OCI-LY1 (cell line): ENCODE measurements around the gene CFC1.
"Not testable (repeated sequence)": the region's sequence is repeated elsewhere in the genome, so short reads cannot be mapped to it uniquely, and the experiment has no call there.

Source experiments
- H2AFZ ChIP-seq: fragments of 200-600 bp; sonication (generic), shearing (Covaris generic); 2 replicates; pipeline ENCODE4 v1.6.0; 2014; ENCODE audit warnings: antibody characterized with exemption, mild to moderate bottlenecking, low read length
- H3F3A ChIP-seq: fragments of 200-600 bp; sonication (generic), shearing (Covaris generic); 2 replicates; pipeline ENCODE4 v1.6.0; 2014; ENCODE audit warnings: mild to moderate bottlenecking, antibody characterized with exemption, low read length, moderate library complexity; ENCODE audit not compliant: insufficient read depth
- H3K27ac ChIP-seq: fragments of 200-600 bp; sonication (generic); 2 replicates; pipeline ENCODE4 v1.5.1; 2014; ENCODE audit warnings: low read length, mixed run types, mild to moderate bottlenecking, low read depth; ENCODE audit not compliant: poor library complexity, severe bottlenecking
- H3K27me3 ChIP-seq: fragments of 200-600 bp; sonication (generic); 2 replicates; pipeline ENCODE4 v1.6.0; 2014; ENCODE audit warnings: antibody characterized with exemption, mild to moderate bottlenecking, low read length, moderate library complexity; ENCODE audit not compliant: insufficient read depth
- H3K36me3 ChIP-seq: fragments of 200-600 bp; sonication (generic); 2 replicates; pipeline ENCODE4 v1.6.1; 2014; ENCODE audit warnings: mild to moderate bottlenecking, antibody characterized with exemption, low read length, moderate library complexity, mixed read lengths; ENCODE audit not compliant: insufficient read depth
- H3K4me1 ChIP-seq: fragments of 200-600 bp; sonication (generic); 2 replicates; pipeline ENCODE4 v1.5.1; 2014; ENCODE audit warnings: mild to moderate bottlenecking, low read length, moderate library complexity; ENCODE audit not compliant: insufficient read depth, severe bottlenecking
- H3K4me2 ChIP-seq: fragments of 200-600 bp; sonication (generic), shearing (Covaris generic); 2 replicates; pipeline ENCODE4 v1.6.1; 2014; ENCODE audit warnings: low read length
- H3K4me3 ChIP-seq: fragments of 200-600 bp; sonication (generic); 2 replicates; pipeline ENCODE4 v1.5.1; 2014; ENCODE audit warnings: low read length, low read depth, mild to moderate bottlenecking, mixed read lengths; ENCODE audit not compliant: poor library complexity, severe bottlenecking
- H3K79me2 ChIP-seq: fragments of 200-600 bp; shearing (Covaris generic); 2 replicates; pipeline ENCODE4 v1.6.1; 2016; ENCODE audit warnings: mixed run types, low read length, mixed read lengths; ENCODE audit not compliant: insufficient read depth
- H3K9ac ChIP-seq: fragments of 200-600 bp; sonication (generic), shearing (Covaris generic); 2 replicates; pipeline ENCODE4 v1.6.1; 2014; ENCODE audit warnings: mild to moderate bottlenecking, low read length, mixed read lengths
- H3K9me2 ChIP-seq: fragments of 200-600 bp; sonication (generic), shearing (Covaris generic); 2 replicates; pipeline ENCODE4 v1.6.1; 2014; ENCODE audit warnings: low read depth, mild to moderate bottlenecking, low read length, mixed read lengths
- H3K9me3 ChIP-seq: fragments of 200-600 bp; shearing (Covaris generic); 2 replicates; pipeline ENCODE4 v1.6.1; 2014; ENCODE audit warnings: low read length, mixed read lengths
- H4K20me1 ChIP-seq: fragments of 200-600 bp; sonication (generic), shearing (Covaris generic); 2 replicates; pipeline ENCODE4 v1.6.0; 2016; ENCODE audit warnings: mild to moderate bottlenecking, low read length; ENCODE audit not compliant: insufficient read depth

The CFC1 gene

DNA sequence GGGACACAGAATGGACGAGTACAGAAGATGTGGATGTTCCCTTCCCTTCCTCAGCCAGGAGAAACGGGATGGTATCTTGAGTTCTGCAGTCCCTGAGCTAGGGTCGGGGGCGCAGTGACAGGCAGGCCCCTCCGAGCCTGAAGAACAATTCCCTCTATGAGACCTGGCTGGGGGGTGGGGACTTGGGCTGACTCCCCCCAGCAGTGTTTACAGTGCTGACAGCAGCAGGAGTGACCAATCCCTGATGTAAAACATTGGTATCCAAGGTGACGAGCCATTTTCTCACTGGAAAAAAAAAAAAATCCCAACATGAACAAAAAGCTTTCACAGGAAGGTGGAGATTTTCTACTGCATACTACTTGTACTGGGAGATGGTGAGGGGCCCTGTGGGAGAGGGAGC, at the start of gene CFC1:
TSS of gene CFC1 (minus strand) at position 183 of the 400 bp plus-strand sequence. CDS start 288 bp downstream, outside the sequence.
- H3K9me2 ChIP-seq, H3K9ac ChIP-seq, H3K79me2 ChIP-seq, H3K36me3 ChIP-seq, H3K27ac ChIP-seq, H3K4me1 ChIP-seq, H3K4me3 ChIP-seq, H4K20me1 ChIP-seq, H3K4me2 ChIP-seq, H2AFZ ChIP-seq, H3K27me3 ChIP-seq, H3K9me3 ChIP-seq, H3F3A ChIP-seq: not testable (repeated sequence)

DNA sequence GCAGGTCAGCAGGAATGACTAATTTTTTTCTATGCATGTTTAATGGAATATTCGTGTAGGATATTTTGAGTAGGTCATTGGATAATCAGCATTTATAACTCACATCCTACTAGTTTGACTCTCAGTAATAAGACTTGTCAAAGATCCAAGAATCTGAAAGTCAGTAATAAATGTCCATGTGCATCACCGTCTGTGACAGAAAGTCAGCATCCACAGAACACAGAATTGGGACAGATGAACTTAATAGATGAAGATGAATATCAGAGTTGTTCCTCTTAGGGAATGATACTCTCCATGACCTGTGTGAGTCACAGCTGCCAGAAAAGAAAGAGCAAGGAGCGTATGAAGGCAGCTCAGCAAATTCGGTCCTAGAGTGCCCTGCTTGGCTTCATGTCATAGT, 42.3 kb upstream of the CFC1 start:
- H3K9me2 ChIP-seq, H3K9ac ChIP-seq, H3K79me2 ChIP-seq, H3K4me1 ChIP-seq, H2AFZ ChIP-seq, H3F3A ChIP-seq, H3K4me3 ChIP-seq, H3K36me3 ChIP-seq, H3K9me3 ChIP-seq, H4K20me1 ChIP-seq, H3K4me2 ChIP-seq, H3K27me3 ChIP-seq, H3K27ac ChIP-seq: not testable (repeated sequence)

DNA sequence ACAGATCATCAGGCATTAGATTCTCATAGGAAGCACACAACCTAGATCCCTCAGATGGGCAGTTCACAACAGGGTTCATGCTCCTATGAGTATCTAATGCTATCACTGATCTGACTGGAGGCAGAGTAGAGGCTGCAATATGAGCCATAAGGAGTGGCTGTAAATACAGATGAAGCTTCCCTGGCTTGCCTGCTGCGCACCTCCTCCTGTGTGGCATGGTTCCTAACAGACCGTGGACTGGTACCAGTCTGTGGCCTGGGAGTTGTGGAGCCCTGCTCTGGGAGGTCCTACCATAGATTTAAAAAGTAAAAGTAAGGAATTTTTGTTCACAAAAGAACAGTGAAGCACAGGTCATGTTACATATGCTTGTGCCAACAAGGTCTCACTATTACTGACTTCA, 39.6 kb upstream of the CFC1 start:
- H3K9ac ChIP-seq, H3F3A ChIP-seq, H3K4me2 ChIP-seq, H3K4me1 ChIP-seq, H3K36me3 ChIP-seq, H4K20me1 ChIP-seq, H2AFZ ChIP-seq, H3K27me3 ChIP-seq, H3K27ac ChIP-seq, H3K9me2 ChIP-seq, H3K4me3 ChIP-seq, H3K79me2 ChIP-seq, H3K9me3 ChIP-seq: not testable (repeated sequence)

DNA sequence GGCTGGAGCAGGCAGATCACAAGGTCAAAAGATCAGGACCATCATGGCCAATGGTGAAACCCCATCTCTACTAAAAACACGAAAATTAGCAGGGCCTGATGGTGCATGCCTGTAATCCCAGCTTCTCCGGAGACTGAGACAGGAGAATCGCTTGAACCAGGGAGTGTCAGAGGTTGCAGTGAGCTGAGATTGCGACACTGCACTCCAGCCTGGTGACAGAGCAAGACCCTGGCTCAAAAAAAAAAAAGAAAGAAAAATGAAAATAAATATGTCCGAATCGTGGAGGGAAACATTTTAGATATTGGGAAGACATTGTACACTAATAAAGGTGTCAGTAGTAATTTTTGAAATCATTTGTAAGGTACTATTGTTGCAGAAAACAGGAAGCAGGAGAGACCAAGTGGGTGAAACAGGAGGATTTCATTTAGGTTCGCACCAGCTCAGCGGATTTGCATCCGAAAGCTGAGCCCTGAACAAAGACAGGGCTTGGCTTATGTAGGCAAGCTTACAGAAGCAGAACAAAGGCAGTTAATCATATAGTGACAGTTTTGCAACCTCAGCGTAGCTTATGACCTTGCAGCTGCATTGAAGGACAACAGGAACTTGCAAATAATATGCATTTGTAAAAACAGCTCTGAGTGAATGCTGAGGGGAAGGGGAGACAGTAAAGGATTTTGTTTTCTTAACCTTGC, 29.6 kb upstream of the CFC1 start:
- H3K4me1 ChIP-seq, H3K9me3 ChIP-seq, H2AFZ ChIP-seq, H3K9ac ChIP-seq, H3K4me3 ChIP-seq, H4K20me1 ChIP-seq, H3K79me2 ChIP-seq, H3K9me2 ChIP-seq, H3K36me3 ChIP-seq, H3K27ac ChIP-seq, H3K4me2 ChIP-seq, H3F3A ChIP-seq, H3K27me3 ChIP-seq: not testable (repeated sequence)

DNA sequence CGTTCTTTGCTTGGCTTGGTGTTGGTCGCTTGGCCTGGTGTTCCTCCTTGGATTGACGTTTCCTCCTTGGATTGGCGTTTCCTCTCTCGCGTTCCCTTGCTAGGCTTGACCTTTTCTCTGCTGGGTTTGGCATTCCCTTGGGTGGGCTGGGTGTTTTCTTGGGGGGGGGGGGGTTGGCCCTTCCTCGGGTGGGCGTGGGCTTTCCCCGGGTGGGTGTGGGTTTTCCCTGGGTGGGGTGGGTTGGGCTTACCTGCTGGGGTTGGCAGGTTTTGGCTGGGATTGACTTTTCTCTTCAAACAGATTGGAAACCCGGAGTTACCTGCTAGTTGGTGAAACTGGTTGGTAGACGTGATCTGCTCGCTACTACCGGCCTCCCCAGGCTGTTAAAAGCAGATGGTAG, 11.8 kb upstream of the CFC1 start, which contains the start of gene POTEJ:
TSS of gene POTEJ (plus strand) at position 301 of the 400 bp plus-strand sequence. CDS start at position 394, 93 bp downstream.
- not testable (repeated sequence) for H3K9me3 ChIP-seq, H4K20me1 ChIP-seq, H3K79me2 ChIP-seq, H3K9ac ChIP-seq, H3K4me2 ChIP-seq, H3K27ac ChIP-seq, H3K4me1 ChIP-seq, H3K27me3 ChIP-seq, H3F3A ChIP-seq, H2AFZ ChIP-seq, H3K9me2 ChIP-seq, H3K4me3 ChIP-seq, H3K36me3 ChIP-seq

DNA sequence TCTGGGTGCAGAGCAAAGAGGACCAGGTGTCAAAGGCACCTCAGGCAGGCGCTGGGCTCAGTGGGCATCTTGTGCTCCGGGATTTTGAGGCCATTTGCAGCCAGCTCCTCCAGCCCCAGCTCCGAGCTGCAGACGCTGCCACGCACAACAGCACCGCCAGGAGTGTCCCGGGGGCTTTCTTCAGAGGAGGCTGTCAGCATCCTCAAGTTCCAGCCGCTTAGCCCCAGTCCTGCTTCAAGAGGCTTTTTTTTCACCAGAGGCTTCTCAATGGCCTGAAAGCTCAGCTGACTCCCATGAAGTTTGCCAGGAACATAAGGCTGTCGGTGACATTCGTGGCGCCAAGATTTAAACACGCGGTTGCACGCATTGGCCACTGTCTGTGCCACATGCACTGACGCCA, 11.1 kb upstream of the CFC1 start:
- not testable (repeated sequence) for H3K9me3 ChIP-seq, H2AFZ ChIP-seq, H3K9ac ChIP-seq, H3K27ac ChIP-seq, H3K27me3 ChIP-seq, H3K4me3 ChIP-seq, H3K4me2 ChIP-seq, H3F3A ChIP-seq, H4K20me1 ChIP-seq, H3K79me2 ChIP-seq, H3K36me3 ChIP-seq, H3K4me1 ChIP-seq, H3K9me2 ChIP-seq

DNA sequence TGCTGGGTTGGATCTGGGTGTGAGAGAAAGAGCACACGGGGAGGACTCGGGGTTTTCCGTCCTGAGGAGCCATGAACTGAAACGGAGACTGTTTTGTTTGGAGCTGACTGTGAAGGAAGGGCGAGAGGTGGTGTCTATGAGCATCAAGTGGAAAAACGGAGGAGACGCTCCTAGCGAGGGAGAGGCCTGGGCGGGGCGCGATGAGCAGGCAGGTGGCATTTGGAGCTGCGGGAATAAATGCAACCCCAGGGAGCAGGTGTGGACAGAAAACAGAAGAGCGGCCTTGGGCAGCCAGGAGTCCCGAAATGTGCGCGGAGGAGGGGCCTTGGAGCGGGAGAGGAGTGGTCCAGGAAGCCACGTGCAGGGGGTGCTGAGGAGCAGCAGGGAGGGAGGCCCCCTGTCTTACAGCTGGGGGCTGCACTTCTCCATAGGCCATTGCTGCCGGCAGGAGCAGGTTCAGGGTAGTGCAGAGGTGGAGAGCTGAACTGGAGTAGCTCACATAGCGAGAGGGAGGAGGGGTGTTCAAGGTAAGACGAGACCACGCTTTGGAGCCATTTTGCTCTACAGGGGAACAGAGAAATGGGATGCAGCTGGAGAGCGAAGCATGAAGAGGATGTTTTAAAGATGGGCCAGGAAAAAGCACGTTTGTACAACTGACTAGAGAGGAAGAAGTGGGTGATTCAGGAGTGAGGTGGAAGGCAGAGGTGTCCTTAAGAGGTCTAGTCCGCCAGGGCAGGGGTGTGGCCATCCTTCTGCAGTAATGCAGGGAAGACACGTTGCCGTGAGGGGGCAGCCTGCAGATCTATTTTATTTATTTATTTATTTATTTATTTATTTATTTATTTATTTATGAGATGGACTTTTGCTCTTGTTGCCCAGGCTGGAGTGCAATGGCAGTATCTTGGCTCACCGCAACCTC, 9.9 kb upstream of the CFC1 start:
- not testable (repeated sequence) for H3K27ac ChIP-seq, H4K20me1 ChIP-seq, H3K9me3 ChIP-seq, H3F3A ChIP-seq, H3K79me2 ChIP-seq, H3K4me2 ChIP-seq, H3K36me3 ChIP-seq, H3K9me2 ChIP-seq, H3K4me3 ChIP-seq, H3K27me3 ChIP-seq, H2AFZ ChIP-seq, H3K9ac ChIP-seq, H3K4me1 ChIP-seq
